Mucosa of descending colon (tissue), 3 donors: ENCODE data around the gene CHD3. TPM values are rescaled to one million over a fixed set of nuclear protein-coding genes. Genes with fewer than 3 reads are reported as not detected.
A peak's percentile ranks its signal among the peaks of the same experiment; 100 is the strongest.

Experiments
- ATAC-seq: fragments of 200-7000 bp; cut with Tn5 transposase; one replicate; pipeline ENCODE4 v1.9.1; 2020; ENCODE audit warnings: mild to moderate bottlenecking, moderate library complexity
- DNase-seq, 3 donors: peaks; one replicate each; pipeline ENCODE4 v3.0.0-alpha.2; 2020
- H3K36me3 ChIP-seq: fragments of 200-600 bp; one replicate; pipeline ENCODE4 v1.8.0; 2021; ENCODE audit warnings: low read depth, mild to moderate bottlenecking
- H3K4me1 ChIP-seq: fragments of 200-600 bp; one replicate; pipeline ENCODE4 v1.8.0; 2021; ENCODE audit warnings: low read depth, mild to moderate bottlenecking
- H3K4me3 ChIP-seq: fragments of 200-600 bp; one replicate; pipeline ENCODE4 v1.8.0; 2021; ENCODE audit warnings: mild to moderate bottlenecking
- H3K9me3 ChIP-seq: fragments of 200-600 bp; one replicate; pipeline ENCODE4 v1.8.0; 2021; ENCODE audit warnings: mild to moderate bottlenecking
- intact Hi-C, 2 donors: fragments of 100-400 bp; cut with DNase I in 1 of 2; cut with micrococcal nuclease in 1 of 2; formaldehyde crosslinking; loops; one replicate each; pipeline versions ENCODE4 v1.11.0 to v1.11.1; 2022; cut with DNase I, micrococcal nuclease
- total RNA-seq, 3 donors: library from RNA; stranded (reverse); fragmentation: NEBNext Ultra II Directional in 2 of 3; extraction: Animal tissue kit (Norgen Biotek cat#: 25700) in 2 of 3; gene quantifications; one replicate each; pipeline versions ENCODE4 v1.2.1 to v1.2.4, GENCODE V29; 2021 to 2023
- TF ChIP-seq, protein P1 (sequence below): fragments of 200-600 bp; IDR thresholded peaks from one replicate; pipeline ENCODE4 v1.8.0; 2022; ENCODE audit warnings: antibody characterized with exemption, mild to moderate bottlenecking
- donor health status: DM: no; HTN: no; CAD: no; lungs with moderate emphysema.
- donor health status: DM: no; HTN: no; CAD: no.
- donor health status: DM: no; HTN: yes; CAD: no.

CHD3 gene
- total RNA-seq, 3 donors from 2014 or later: 52.7 to 151 (median 56.5) TPM

DNA sequence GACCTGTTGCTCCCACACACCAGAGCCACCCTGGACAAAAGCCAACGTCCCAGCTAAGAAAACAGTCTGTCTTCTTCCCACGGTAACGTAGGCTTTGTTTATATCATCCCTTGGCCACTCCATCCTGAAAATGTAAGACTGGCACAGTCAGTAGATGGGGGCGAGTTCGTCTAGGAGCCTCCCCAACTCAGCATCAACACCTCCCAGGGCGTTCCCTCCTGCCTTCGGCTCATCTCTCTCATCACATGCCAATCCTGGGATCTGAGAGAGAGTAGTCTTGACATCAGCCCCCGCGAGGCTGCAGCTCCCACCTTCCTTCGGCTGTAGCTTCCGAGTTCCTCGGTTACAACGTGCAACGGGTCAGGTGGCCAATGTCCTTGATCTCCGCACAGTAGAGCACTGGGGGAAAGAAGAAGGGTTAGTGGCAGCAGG lies 26.6 kb downstream of the CHD3 start:
- no peak for DNase-seq
- Histone ChIP-seq H3K4me1 (peaks cover 16% of the 10 kb centered on the region), H3K9me3 (no peaks in the 10 kb centered on the region), H3K36me3 (no peaks in the 10 kb centered on the region), H3K4me3 (peak overlapping the region; percentile 6)
- TF ChIP-seq, protein P1, sequence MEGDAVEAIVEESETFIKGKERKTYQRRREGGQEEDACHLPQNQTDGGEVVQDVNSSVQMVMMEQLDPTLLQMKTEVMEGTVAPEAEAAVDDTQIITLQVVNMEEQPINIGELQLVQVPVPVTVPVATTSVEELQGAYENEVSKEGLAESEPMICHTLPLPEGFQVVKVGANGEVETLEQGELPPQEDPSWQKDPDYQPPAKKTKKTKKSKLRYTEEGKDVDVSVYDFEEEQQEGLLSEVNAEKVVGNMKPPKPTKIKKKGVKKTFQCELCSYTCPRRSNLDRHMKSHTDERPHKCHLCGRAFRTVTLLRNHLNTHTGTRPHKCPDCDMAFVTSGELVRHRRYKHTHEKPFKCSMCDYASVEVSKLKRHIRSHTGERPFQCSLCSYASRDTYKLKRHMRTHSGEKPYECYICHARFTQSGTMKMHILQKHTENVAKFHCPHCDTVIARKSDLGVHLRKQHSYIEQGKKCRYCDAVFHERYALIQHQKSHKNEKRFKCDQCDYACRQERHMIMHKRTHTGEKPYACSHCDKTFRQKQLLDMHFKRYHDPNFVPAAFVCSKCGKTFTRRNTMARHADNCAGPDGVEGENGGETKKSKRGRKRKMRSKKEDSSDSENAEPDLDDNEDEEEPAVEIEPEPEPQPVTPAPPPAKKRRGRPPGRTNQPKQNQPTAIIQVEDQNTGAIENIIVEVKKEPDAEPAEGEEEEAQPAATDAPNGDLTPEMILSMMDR: no peak
- intact Hi-C loops: no loop called here
- peak; percentile 60 for ATAC-seq

DNA sequence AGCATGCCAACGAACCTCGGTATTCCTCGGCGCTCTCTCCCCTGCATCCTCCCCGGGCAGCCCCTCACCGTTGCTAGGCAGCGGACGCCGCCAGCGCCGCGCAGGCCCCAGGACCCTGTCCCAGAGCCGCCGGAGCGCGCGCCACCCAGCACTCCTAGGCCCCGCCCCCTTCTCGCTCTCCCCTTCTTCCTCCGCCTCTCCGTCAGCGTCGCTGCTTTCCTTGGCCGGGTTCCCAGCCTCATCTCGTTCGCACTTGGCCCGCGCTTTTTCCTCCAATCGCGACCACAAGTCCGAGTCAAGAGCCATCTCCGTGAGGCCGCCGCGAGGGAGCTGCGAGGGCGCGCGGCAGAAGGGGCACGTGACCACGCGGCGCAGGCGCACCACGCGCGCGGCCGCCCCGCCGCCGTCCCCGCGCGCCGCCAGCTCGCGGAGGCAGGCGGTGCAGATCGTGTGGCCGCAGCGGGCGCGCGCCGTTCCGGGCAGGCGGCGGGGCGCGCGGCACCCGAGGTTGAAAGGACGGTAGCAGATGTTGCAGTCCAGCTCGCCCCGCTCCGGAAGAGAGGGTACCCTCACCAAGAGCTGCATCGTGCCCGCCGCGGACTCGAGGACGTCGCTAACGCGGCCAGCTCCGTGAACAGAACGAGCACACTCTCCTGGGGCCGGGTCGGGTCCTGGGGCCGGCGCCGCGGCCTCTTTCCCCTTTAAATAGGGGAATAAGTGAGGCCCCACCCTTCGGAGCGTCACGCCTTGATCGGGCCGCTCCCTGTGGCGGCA lies 27.2 kb downstream of the CHD3 start, which contains the start of gene RNF227:
TSS of gene RNF227 (minus strand) at position 679 of the 774 bp plus-strand sequence. CDS start at position 585, 94 bp downstream.
- DNase-seq (peak; percentile 93 to 95 (median 94)), ATAC-seq (peak; percentile 92)
- no peaks in the 10 kb centered on the region for H3K9me3 ChIP-seq
- H3K4me3 ChIP-seq: peak within 1 kb of the TSS; percentile 10
- TF ChIP-seq, protein P1: no peak
- H3K4me1 ChIP-seq: peaks cover 16% of the 10 kb centered on the region
- intact Hi-C loops: no loop called here
- no peaks in the 10 kb centered on the region for H3K36me3 ChIP-seq

DNA sequence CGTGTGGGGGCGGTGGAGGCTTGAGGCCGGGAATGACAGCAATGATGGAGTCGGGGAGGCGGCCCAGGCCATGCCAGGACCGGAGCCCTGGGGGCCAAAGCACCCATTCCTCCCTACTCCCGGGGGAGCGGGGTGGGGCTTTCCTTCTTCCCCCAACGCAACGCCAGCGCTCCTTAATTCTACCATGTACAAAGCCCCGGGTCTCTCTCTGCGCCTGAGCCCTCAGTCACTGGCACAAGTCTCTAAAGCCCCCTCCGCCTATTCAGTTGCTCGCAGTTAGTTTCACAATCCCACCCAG lies 27.7 kb downstream of the CHD3 start:
- ATAC-seq: no peak
- TF ChIP-seq, protein P1: no peak
- Histone ChIP-seq H3K4me3 (peak overlapping the region; percentile 10), H3K4me1 (peaks cover 16% of the 10 kb centered on the region), H3K9me3 (no peaks in the 10 kb centered on the region), H3K36me3 (no peaks in the 10 kb centered on the region)
- DNase-seq: no peak
- intact Hi-C loops: no loop called here

DNA sequence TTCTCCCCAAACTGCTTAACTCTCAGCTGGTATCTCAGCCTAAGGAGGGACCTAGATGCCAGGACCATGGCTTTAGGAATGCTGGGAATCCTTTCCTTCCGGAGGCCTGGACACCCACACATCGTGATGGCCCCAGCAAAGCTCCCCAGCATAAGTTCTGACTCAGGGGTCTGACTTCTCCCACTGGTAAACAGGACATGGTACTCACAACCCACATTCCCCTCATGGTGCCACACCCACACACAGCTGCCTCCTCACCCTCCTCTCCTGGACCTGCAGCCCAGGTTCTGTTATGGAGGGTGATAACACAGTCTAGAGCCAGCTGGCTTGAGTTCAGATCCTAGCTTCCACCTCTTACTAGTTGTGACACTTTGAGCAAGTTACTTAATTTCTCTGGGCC lies 28.2 kb downstream of the CHD3 start:
- no peak for DNase-seq
- H3K36me3 ChIP-seq: no peaks in the 10 kb centered on the region
- TF ChIP-seq, protein P1: no peak
- intact Hi-C loops: no loop called here
- peaks cover 16% of the 10 kb centered on the region for H3K4me1 ChIP-seq
- H3K9me3 ChIP-seq: no peaks in the 10 kb centered on the region
- no peak for ATAC-seq
- no peak overlapping the region for H3K4me3 ChIP-seq

DNA sequence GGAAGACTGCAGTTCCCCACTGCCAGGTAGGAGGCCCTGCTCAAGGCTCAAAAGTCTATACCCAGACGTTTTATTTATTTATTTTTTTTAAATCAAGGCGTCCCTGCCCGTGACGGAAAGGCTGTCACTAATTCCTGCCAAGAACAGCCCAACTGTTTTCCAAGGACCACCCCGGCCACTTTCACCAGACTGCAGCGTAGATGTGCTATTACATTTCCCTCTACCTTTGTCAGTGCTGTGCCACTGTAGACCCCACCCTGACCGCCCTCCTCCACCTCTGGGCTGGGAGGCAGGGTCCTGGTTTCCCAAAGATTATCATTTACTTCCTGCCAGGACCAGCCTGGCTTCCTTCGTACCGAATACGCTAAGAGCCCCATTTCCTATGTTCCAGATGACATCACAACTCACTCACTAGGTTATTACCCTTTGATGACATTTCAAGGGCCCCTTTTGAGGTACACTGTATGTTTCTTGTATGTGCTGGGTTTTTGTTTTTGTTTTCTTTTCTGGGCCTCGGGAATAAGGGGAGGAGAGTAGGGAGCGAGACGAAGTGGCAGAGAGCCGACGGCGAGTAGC lies 33.8 kb downstream of the CHD3 start:
- intact Hi-C loops: no loop called here
- no peak for DNase-seq
- no peaks in the 10 kb centered on the region for H3K4me1 ChIP-seq
- no peaks in the 10 kb centered on the region for H3K36me3 ChIP-seq
- TF ChIP-seq, protein P1: no peak
- H3K4me3 ChIP-seq: no peak overlapping the region
- no peaks in the 10 kb centered on the region for H3K9me3 ChIP-seq
- ATAC-seq: peak; percentile 6
